GM12865 (cell line): ENCODE data around the gene SSR3.

Source experiments
- DNase-seq: peaks from one replicate; pipeline ENCODE4 v3.0.0; 2010; ENCODE audit warnings: low read depth
- H3K4me3 ChIP-seq: 2 replicates; pipeline ENCODE4 v1.5.1; 2011; ENCODE audit warnings: mild to moderate bottlenecking, low read depth, low read length, control low read depth
- CTCF ChIP-seq: IDR thresholded peaks from 2 replicates; pipeline ENCODE4 v1.5.1; 2011; ENCODE audit warnings: low read length, control low read depth, low read depth, inconsistent platforms; ENCODE audit not compliant: insufficient read depth; ENCODE audit errors: missing control alignments

Gene SSR3

GRCh38 chr3:156548902-156549301, 6.0 kb downstream of the SSR3 start:
- TF ChIP-seq CTCF = no peak
- no peak overlapping the region for H3K4me3 ChIP-seq
- DNase-seq = no peak

- no peak for TF ChIP-seq CTCF
- no peak overlapping the region for H3K4me3 ChIP-seq
- DNase-seq = no peak
Observed at GRCh38 chr3:156548041-156548687, 6.8 kb downstream of the SSR3 start.

- DNase-seq = no peak
- no peak overlapping the region for H3K4me3 ChIP-seq
- TF ChIP-seq CTCF = no peak
Observed at GRCh38 chr3:156547637-156548036, 7.3 kb downstream of the SSR3 start.

- no peak overlapping the region for H3K4me3 ChIP-seq
- TF ChIP-seq CTCF = no peak
- DNase-seq = no peak
Observed at GRCh38 chr3:156543043-156543555, 11.8 kb downstream of the SSR3 start.

DNA sequence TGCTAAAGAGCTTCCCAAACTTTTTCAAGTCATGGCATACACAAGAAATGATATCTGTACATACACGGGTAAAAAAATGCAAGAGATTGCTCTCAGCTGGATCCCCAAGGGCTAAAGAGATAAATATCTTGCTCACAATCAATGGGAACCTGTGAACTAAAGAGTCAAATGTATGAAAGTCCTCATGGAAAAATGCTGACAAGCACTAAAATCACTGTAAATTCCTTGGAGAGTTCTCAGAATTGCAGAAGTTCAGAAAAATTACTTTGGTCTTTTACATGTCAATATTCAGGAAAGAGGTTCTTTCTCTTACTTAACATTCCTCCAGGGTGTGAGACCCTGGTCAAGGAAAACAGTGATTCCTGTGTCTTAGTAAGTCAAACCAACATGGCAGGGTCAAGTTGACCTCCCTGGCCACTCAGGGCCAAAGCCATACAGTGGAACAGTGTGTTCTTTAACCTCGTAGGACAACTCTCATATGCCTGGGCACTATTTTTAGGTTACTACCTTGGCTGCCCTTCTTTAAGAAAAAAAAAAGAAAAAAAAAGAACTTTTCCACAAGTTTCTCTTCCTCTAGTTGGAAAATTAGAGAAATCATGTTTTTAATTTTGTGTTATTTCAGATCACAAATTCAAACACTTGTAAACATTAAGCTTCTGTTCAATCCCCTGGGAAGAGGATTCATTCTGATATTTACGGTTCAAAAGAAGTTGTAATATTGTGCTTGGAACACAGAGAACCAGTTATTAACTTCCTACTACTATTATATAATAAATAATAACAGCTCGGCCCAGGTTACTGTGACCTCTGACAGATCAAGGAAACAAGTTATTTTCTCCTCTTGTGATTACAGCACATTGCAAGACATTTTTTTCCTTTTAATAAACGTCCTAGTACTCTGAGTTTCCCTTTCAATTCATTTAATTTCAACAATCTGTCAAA, 12.5 kb downstream of the SSR3 start:
- no peak for TF ChIP-seq CTCF
- no peak overlapping the region for H3K4me3 ChIP-seq
- DNase-seq = no peak

DNA sequence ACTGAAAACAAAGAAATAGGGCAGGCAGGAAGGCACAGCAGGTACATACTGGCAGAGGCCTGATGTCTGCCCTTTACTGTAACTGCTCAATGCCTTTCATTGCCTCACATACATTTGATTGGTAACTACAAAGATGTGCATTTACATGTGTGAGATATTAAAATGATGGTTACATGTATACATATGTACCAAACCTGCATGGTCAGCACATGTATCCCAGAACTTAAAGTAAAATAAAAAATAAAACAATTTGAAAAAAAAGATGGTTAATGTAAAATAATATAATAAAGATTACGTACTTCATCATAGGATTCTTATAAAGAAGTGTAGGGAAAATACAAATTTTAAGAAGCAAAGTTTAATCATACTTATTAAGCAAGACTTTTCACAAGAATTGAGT, 15.1 kb downstream of the SSR3 start:
- no peak for DNase-seq
- TF ChIP-seq CTCF = no peak
- H3K4me3 ChIP-seq = no peak overlapping the region

DNA sequence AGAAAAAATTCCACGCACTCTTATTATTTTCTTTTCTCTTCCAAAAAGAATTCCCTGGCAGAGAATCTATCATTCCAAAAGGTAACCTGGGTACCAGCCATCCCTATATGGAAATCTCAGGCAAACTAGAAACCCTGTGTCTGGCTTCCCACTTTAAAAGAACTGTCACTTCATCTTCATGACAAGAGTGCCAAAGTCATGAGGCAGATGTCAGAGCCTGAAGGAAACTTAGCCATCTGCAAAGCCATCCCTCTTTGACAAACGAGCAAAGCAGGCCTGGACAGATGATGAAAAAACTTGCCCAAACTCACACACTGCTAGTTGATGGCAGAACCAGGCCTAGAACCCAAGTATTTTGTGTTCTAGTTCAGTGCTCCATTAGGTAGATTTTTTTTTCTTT, 15.9 kb downstream of the SSR3 start:
- no peak overlapping the region for H3K4me3 ChIP-seq
- TF ChIP-seq CTCF = no peak
- no peak for DNase-seq
